ENCODE data around the gene FAM89B.
A peak's percentile ranks its signal among the peaks of the same experiment; 100 is the strongest.

FAM89B gene

GRCh38 chr11:65538915-65539743, 33.2 kb upstream of the FAM89B start:
- DNase-seq (ENCODE audit: low read depth), result no peak

- no peak for DNase-seq (ENCODE audit: low read depth)
Observed at GRCh38 chr11:65539744-65540289, 32.5 kb upstream of the FAM89B start.

- DNase-seq (ENCODE audit: low read depth), result peak; percentile 74
Observed at GRCh38 chr11:65540290-65541092, 31.8 kb upstream of the FAM89B start.

GRCh38 chr11:65541093-65541982, 31.0 kb upstream of the FAM89B start:
- DNase-seq (ENCODE audit: low read depth), result no peak

- DNase-seq (ENCODE audit: low read depth), result no peak
Observed at GRCh38 chr11:65542738-65543390, 29.5 kb upstream of the FAM89B start.

GRCh38 chr11:65545853-65546216, 26.5 kb upstream of the FAM89B start:
- DNase-seq (ENCODE audit: low read depth), result no peak

GRCh38 chr11:65546217-65546958, 25.9 kb upstream of the FAM89B start:
- peak; percentile 97 for DNase-seq (ENCODE audit: low read depth)

GRCh38 chr11:65547446-65548125, 24.8 kb upstream of the FAM89B start:
- no peak for DNase-seq (ENCODE audit: low read depth)

GRCh38 chr11:65548395-65548794, 23.9 kb upstream of the FAM89B start:
- no peak for DNase-seq (ENCODE audit: low read depth)

GRCh38 chr11:65549096-65549495, 23.2 kb upstream of the FAM89B start:
- no peak for DNase-seq (ENCODE audit: low read depth)

- DNase-seq (ENCODE audit: low read depth), result no peak
Observed at GRCh38 chr11:65551572-65552387, 20.6 kb upstream of the FAM89B start.

GRCh38 chr11:65552388-65552951, 19.9 kb upstream of the FAM89B start:
- no peak for DNase-seq (ENCODE audit: low read depth)

- no peak for DNase-seq (ENCODE audit: low read depth)
Observed at GRCh38 chr11:65553301-65554001, 18.9 kb upstream of the FAM89B start.

- no peak for DNase-seq (ENCODE audit: low read depth)
Observed at GRCh38 chr11:65554057-65554818, 18.1 kb upstream of the FAM89B start.

- DNase-seq (ENCODE audit: low read depth), result no peak
Observed at GRCh38 chr11:65554842-65555430, 17.4 kb upstream of the FAM89B start.

GRCh38 chr11:65555693-65556231, 16.6 kb upstream of the FAM89B start:
- DNase-seq (ENCODE audit: low read depth), result no peak
